ENCODE data around the gene DOCK11. TPM values are rescaled to one million over a fixed set of nuclear protein-coding genes. Genes with fewer than 3 reads are reported as not detected.

The DOCK11 gene
- total RNA-seq, 1 experiment from 2014 or later, result 13.1 TPM

GRCh38 chrX:118493653-118494297 lies 1.8 kb upstream of the DOCK11 start (continued):
- TF ChIP-seq E2F5 (CRISPR knock-in tag; IDR thresholded peaks at IDR 0.05) (no peak), ATF2 (CRISPR knock-in tag; IDR thresholded peaks at IDR 0.05; ENCODE audit: borderline replicate concordance, low read depth) (no peak)

DNA sequence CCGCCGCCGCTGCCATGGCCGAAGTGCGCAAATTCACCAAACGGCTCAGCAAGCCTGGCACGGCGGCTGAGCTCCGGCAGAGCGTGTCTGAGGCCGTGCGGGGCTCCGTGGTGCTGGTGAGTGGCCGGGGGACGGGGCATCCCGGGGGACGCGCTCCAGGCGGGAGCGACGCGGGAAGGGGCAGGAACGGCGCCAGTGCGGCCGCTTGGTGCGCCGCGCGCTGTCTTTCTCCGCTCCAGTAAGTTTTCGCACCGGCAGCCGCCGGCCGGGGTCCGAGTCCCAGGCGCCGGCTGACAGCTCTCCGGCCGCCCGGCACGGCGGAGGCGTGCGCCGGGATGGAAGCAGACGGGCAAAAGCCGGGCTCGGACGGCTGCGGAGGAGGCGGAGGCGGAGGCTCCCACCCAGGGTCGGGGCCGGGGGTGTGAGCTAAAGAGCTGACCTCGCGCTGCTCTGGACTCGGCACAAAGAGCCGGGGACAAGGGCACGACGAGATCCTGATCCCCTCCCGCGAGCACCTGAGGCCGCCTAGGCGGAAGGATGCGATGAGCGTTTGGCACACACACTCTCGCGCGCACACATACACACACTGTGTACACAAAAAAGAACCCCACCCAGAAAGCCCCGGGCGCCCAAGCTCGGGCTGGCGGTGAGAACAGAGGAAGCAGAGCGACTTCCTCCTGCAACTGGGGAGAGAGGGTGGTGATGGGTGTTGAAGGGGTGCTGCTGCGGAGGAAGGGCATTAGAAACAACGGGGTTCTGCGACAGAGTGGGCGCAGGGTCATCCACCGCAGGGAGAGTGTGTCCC lies 545 bp downstream of the DOCK11 start:
- no peaks in the 10 kb centered on the region for H3K9me3 Mint-ChIP-seq
- DNase-seq (ENCODE audit: low spot score) (peak; percentile 21), ATAC-seq (peak; percentile 6)
- H3K4me3 Mint-ChIP-seq, result peak overlapping the region; percentile 84
- peaks cover 30% of the 10 kb centered on the region for H3K4me1 Mint-ChIP-seq
- H3K27ac Mint-ChIP-seq, result no peak overlapping the region
- peaks cover 20% of the 10 kb centered on the region for H3K27me3 Mint-ChIP-seq (ENCODE audit: low read depth)
- CTCF ChIA-PET, result interaction anchor here (0.6 to 1.5 kb wide), 5 partner anchors 37 to 105 kb away, joined by 3 to 9 read pairs (median 4); no protein-coding TSS in a partner anchor
- POLR2A ChIA-PET, result interaction anchor here (0.6 to 1.3 kb wide), 4 partner anchors 14 to 241 kb away, joined by 3 to 6 read pairs (median 4); no protein-coding TSS in a partner anchor
- H3K36me3 Mint-ChIP-seq, result no peaks in the 10 kb centered on the region
- TF ChIP-seq, protein P1, sequence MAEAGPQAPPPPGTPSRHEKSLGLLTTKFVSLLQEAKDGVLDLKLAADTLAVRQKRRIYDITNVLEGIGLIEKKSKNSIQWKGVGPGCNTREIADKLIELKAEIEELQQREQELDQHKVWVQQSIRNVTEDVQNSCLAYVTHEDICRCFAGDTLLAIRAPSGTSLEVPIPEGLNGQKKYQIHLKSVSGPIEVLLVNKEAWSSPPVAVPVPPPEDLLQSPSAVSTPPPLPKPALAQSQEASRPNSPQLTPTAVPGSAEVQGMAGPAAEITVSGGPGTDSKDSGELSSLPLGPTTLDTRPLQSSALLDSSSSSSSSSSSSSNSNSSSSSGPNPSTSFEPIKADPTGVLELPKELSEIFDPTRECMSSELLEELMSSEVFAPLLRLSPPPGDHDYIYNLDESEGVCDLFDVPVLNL (CRISPR knock-in tag; IDR thresholded peaks at IDR 0.05; ENCODE audit: borderline replicate concordance, low read depth), result no peak
- TF ChIP-seq IRF2 (CRISPR knock-in tag; IDR thresholded peaks at IDR 0.05; ENCODE audit: borderline replicate concordance, low read depth), result no peak
- TF ChIP-seq USF1 (CRISPR knock-in tag; IDR thresholded peaks at IDR 0.05), result no peak
- TF ChIP-seq, protein P2, sequence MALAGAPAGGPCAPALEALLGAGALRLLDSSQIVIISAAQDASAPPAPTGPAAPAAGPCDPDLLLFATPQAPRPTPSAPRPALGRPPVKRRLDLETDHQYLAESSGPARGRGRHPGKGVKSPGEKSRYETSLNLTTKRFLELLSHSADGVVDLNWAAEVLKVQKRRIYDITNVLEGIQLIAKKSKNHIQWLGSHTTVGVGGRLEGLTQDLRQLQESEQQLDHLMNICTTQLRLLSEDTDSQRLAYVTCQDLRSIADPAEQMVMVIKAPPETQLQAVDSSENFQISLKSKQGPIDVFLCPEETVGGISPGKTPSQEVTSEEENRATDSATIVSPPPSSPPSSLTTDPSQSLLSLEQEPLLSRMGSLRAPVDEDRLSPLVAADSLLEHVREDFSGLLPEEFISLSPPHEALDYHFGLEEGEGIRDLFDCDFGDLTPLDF (CRISPR knock-in tag; IDR thresholded peaks at IDR 0.05), result no peak
- TF ChIP-seq, protein P3, sequence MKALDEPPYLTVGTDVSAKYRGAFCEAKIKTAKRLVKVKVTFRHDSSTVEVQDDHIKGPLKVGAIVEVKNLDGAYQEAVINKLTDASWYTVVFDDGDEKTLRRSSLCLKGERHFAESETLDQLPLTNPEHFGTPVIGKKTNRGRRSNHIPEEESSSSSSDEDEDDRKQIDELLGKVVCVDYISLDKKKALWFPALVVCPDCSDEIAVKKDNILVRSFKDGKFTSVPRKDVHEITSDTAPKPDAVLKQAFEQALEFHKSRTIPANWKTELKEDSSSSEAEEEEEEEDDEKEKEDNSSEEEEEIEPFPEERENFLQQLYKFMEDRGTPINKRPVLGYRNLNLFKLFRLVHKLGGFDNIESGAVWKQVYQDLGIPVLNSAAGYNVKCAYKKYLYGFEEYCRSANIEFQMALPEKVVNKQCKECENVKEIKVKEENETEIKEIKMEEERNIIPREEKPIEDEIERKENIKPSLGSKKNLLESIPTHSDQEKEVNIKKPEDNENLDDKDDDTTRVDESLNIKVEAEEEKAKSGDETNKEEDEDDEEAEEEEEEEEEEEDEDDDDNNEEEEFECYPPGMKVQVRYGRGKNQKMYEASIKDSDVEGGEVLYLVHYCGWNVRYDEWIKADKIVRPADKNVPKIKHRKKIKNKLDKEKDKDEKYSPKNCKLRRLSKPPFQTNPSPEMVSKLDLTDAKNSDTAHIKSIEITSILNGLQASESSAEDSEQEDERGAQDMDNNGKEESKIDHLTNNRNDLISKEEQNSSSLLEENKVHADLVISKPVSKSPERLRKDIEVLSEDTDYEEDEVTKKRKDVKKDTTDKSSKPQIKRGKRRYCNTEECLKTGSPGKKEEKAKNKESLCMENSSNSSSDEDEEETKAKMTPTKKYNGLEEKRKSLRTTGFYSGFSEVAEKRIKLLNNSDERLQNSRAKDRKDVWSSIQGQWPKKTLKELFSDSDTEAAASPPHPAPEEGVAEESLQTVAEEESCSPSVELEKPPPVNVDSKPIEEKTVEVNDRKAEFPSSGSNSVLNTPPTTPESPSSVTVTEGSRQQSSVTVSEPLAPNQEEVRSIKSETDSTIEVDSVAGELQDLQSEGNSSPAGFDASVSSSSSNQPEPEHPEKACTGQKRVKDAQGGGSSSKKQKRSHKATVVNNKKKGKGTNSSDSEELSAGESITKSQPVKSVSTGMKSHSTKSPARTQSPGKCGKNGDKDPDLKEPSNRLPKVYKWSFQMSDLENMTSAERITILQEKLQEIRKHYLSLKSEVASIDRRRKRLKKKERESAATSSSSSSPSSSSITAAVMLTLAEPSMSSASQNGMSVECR (CRISPR knock-in tag; IDR thresholded peaks at IDR 0.05; ENCODE audit: borderline replicate concordance), result no peak
- TF ChIP-seq GRHL2 (CRISPR knock-in tag; IDR thresholded peaks at IDR 0.05; ENCODE audit: insufficient replicate concordance, severe bottlenecking), result no peak
- no peak for TF ChIP-seq ZNF232 (CRISPR knock-in tag; IDR thresholded peaks at IDR 0.05)
- no peak for TF ChIP-seq ETV6 (CRISPR knock-in tag; IDR thresholded peaks at IDR 0.05)
- TF ChIP-seq EMX1 (CRISPR knock-in tag; IDR thresholded peaks at IDR 0.05), result no peak
- TF ChIP-seq SMAD3 (CRISPR knock-in tag; IDR thresholded peaks at IDR 0.05; ENCODE audit: borderline replicate concordance), result no peak
- TF ChIP-seq GTF2I (CRISPR knock-in tag; conservative IDR thresholded peaks at IDR 0.05), result no peak
- TF ChIP-seq GABPB1 (CRISPR knock-in tag; IDR thresholded peaks at IDR 0.05), result no peak
- no peak for TF ChIP-seq CBFB (CRISPR knock-in tag; IDR thresholded peaks at IDR 0.05; ENCODE audit: low read depth)
- TF ChIP-seq, protein P4, sequence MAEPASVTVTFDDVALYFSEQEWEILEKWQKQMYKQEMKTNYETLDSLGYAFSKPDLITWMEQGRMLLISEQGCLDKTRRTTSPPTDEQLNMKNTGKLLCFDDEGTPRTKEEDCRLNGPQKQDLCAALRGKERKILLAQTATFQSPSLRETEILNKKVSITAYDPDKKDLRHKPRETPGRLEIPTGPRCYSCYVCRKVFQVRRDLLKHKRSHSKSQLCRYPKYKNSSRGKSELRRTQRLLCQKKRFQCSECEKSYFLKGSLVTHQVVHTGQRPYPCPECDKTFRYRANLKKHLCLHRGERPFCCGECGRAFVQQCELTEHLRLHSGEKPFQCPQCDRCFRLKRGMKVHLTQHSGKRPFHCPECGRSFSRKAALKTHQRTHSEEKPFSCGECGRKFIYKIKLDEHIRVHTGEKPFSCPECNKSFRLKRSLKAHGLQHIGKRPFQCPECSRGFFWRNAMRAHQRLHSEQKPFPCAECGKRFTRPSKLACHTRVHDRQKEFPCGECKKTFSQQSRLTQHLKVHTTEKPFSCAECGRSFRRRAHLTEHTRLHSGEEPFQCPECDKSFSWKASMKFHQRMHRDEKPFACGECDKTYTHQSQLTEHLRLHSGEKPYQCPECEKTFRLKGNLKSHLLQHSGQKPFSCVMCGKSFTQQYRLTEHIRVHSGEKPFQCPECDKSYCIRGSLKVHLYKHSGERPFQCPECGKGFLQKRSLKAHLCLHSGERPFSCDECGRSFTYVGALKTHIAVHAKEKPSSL (CRISPR knock-in tag; conservative IDR thresholded peaks at IDR 0.05), result no peak
- no peak for TF ChIP-seq TP53 (CRISPR knock-in tag; IDR thresholded peaks at IDR 0.05)
- TF ChIP-seq, protein P5, sequence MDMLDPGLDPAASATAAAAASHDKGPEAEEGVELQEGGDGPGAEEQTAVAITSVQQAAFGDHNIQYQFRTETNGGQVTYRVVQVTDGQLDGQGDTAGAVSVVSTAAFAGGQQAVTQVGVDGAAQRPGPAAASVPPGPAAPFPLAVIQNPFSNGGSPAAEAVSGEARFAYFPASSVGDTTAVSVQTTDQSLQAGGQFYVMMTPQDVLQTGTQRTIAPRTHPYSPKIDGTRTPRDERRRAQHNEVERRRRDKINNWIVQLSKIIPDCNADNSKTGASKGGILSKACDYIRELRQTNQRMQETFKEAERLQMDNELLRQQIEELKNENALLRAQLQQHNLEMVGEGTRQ (CRISPR knock-in tag; IDR thresholded peaks at IDR 0.05), result no peak
- no peak for TF ChIP-seq ZNF423 (CRISPR knock-in tag; IDR thresholded peaks at IDR 0.05)
- TF ChIP-seq SMAD4 (CRISPR knock-in tag; IDR thresholded peaks at IDR 0.05), result no peak
